ENCODE data around the gene TMEM119.
"Not testable (repeated sequence)": the region's sequence is repeated elsewhere in the genome, so short reads cannot be mapped to it uniquely, and the experiment has no call there.

Gene TMEM119

GRCh38 chr12:108562348-108563135 lies 35.3 kb downstream of the TMEM119 start, which contains the start of gene ISCU:
Gene ISCU, plus strand, starts transcription at chr12:108562596. Its CDS starts 27 bp downstream, at chr12:108562623.
- Histone ChIP-seq H3K36me3 (ENCODE audit: control insufficient read depth, insufficient read depth, low read length) (peaks cover 18% of the 10 kb centered on the region; the same call in 1 of the 2 replicates), H3K27ac (ENCODE audit: low read length) (no peak within 1 kb of the TSS), H3K9me3 (ENCODE audit: control insufficient read depth, insufficient read depth, low read length) (no peaks in the 10 kb centered on the region), H3K27me3 (ENCODE audit: control insufficient read depth, insufficient read depth, low read length) (no peaks in the 10 kb centered on the region), H3K4me3 (ENCODE audit: low read length) (peak within 1 kb of the TSS; percentile 87), H3K4me1 (ENCODE audit: control insufficient read depth, insufficient read depth, low read length) (0 out of 2 replicates have a peak, but pooled peaks cover 3% of the 10 kb centered on the region)
- WGBS (ENCODE audit: insufficient coverage, insufficient read length) = no CpG with 5 or more reads among the region's 72 CpGs
- peak; percentile 92 for DNase-seq (ENCODE audit: low read depth, low spot score)

- Histone ChIP-seq H3K27me3 (ENCODE audit: control insufficient read depth, insufficient read depth, low read length) (no peaks in the 10 kb centered on the region), H3K4me3 (ENCODE audit: low read length) (peak overlapping the region; percentile 72; the same call in 1 of the 2 replicates), H3K9me3 (ENCODE audit: control insufficient read depth, insufficient read depth, low read length) (no peaks in the 10 kb centered on the region), H3K27ac (ENCODE audit: low read length) (no peak overlapping the region), H3K4me1 (ENCODE audit: control insufficient read depth, insufficient read depth, low read length) (0 out of 2 replicates have a peak, but pooled peaks cover 3% of the 10 kb centered on the region), H3K36me3 (ENCODE audit: control insufficient read depth, insufficient read depth, low read length) (peaks cover 16% of the 10 kb centered on the region; the same call in 1 of the 2 replicates)
- WGBS (ENCODE audit: insufficient coverage, insufficient read length) = no CpG with 5 or more reads among the region's 20 CpGs
- DNase-seq (ENCODE audit: low read depth, low spot score) = no peak
These were observed 36.0 kb downstream of the TMEM119 start for GRCh38 chr12:108561852-108562347.

- Histone ChIP-seq H3K4me1 (ENCODE audit: control insufficient read depth, insufficient read depth, low read length) (0 out of 2 replicates have a peak, but pooled peaks cover 3% of the 10 kb centered on the region), H3K9me3 (ENCODE audit: control insufficient read depth, insufficient read depth, low read length) (no peaks in the 10 kb centered on the region), H3K4me3 (ENCODE audit: low read length) (peak within 1 kb of the TSS; percentile 72), H3K27ac (ENCODE audit: low read length) (no peak within 1 kb of the TSS), H3K36me3 (ENCODE audit: control insufficient read depth, insufficient read depth, low read length) (peaks cover 10% of the 10 kb centered on the region; the same call in 1 of the 2 replicates), H3K27me3 (ENCODE audit: control insufficient read depth, insufficient read depth, low read length) (no peaks in the 10 kb centered on the region)
- no CpG with 5 or more reads among the region's 57 CpGs for WGBS (ENCODE audit: insufficient coverage, insufficient read length)
- peak; percentile 77 for DNase-seq (ENCODE audit: low read depth, low spot score)
These were observed 36.8 kb downstream of the TMEM119 start, which contains the start of gene SART3 for GRCh38 chr12:108560752-108561719. Gene SART3, minus strand, starts transcription at chr12:108561173. Its CDS starts 19 bp downstream, at chr12:108561154.

- WGBS (ENCODE audit: insufficient coverage, insufficient read length) = no CpG with 5 or more reads among the region's 12 CpGs
- Histone ChIP-seq H3K4me1 (ENCODE audit: control insufficient read depth, insufficient read depth, low read length) (0 out of 2 replicates have a peak, but pooled peaks cover 3% of the 10 kb centered on the region), H3K27ac (ENCODE audit: low read length) (no peak overlapping the region), H3K36me3 (ENCODE audit: control insufficient read depth, insufficient read depth, low read length) (peaks cover 8% of the 10 kb centered on the region; the same call in 1 of the 2 replicates), H3K9me3 (ENCODE audit: control insufficient read depth, insufficient read depth, low read length) (no peaks in the 10 kb centered on the region), H3K27me3 (ENCODE audit: control insufficient read depth, insufficient read depth, low read length) (no peaks in the 10 kb centered on the region), H3K4me3 (ENCODE audit: low read length) (peak overlapping the region; percentile 72)
- no peak for DNase-seq (ENCODE audit: low read depth, low spot score)
These were observed 37.6 kb downstream of the TMEM119 start for GRCh38 chr12:108560321-108560721.

- no CpG with 5 or more reads among the region's 3 CpGs for WGBS (ENCODE audit: insufficient coverage, insufficient read length)
- Histone ChIP-seq H3K27ac (ENCODE audit: low read length) (no peak overlapping the region), H3K36me3 (ENCODE audit: control insufficient read depth, insufficient read depth, low read length) (peaks cover 4% of the 10 kb centered on the region; the same call in 1 of the 2 replicates), H3K27me3 (ENCODE audit: control insufficient read depth, insufficient read depth, low read length) (no peaks in the 10 kb centered on the region), H3K9me3 (ENCODE audit: control insufficient read depth, insufficient read depth, low read length) (no peaks in the 10 kb centered on the region), H3K4me1 (ENCODE audit: control insufficient read depth, insufficient read depth, low read length) (0 out of 2 replicates have a peak, but pooled peaks cover 3% of the 10 kb centered on the region), H3K4me3 (ENCODE audit: low read length) (peak overlapping the region; percentile 72; the same call in 1 of the 2 replicates)
- DNase-seq (ENCODE audit: low read depth, low spot score) = no peak
These were observed 38.1 kb downstream of the TMEM119 start for GRCh38 chr12:108559748-108560147.

GRCh38 chr12:108559007-108559655 lies 38.8 kb downstream of the TMEM119 start:
- H3K27me3 ChIP-seq (ENCODE audit: control insufficient read depth, insufficient read depth, low read length) = no peaks in the 10 kb centered on the region
- no CpG with 5 or more reads among the region's 14 CpGs for WGBS (ENCODE audit: insufficient coverage, insufficient read length)
- no peak overlapping the region for H3K4me3 ChIP-seq (ENCODE audit: low read length)
- H3K4me1 ChIP-seq (ENCODE audit: control insufficient read depth, insufficient read depth, low read length) = 0 out of 2 replicates have a peak, but pooled peaks cover 3% of the 10 kb centered on the region
- no peak overlapping the region for H3K27ac ChIP-seq (ENCODE audit: low read length)
- DNase-seq (ENCODE audit: low read depth, low spot score) = no peak
- no peaks in the 10 kb centered on the region for H3K36me3 ChIP-seq (ENCODE audit: control insufficient read depth, insufficient read depth, low read length)
- no peaks in the 10 kb centered on the region for H3K9me3 ChIP-seq (ENCODE audit: control insufficient read depth, insufficient read depth, low read length)

- H3K4me3 ChIP-seq (ENCODE audit: low read length); H3K36me3 ChIP-seq (ENCODE audit: control insufficient read depth, insufficient read depth, low read length); H3K9me3 ChIP-seq (ENCODE audit: control insufficient read depth, insufficient read depth, low read length); H3K27ac ChIP-seq (ENCODE audit: low read length); H3K4me1 ChIP-seq (ENCODE audit: control insufficient read depth, insufficient read depth, low read length); H3K27me3 ChIP-seq (ENCODE audit: control insufficient read depth, insufficient read depth, low read length); DNase-seq (ENCODE audit: low read depth, low spot score): not testable (repeated sequence)
- no CpG with 5 or more reads among the region's 9 CpGs for WGBS (ENCODE audit: insufficient coverage, insufficient read length)
These were observed 42.5 kb downstream of the TMEM119 start for GRCh38 chr12:108555383-108555782.

- no CpG with 5 or more reads among the region's 5 CpGs for WGBS (ENCODE audit: insufficient coverage, insufficient read length)
- H3K4me1 ChIP-seq (ENCODE audit: control insufficient read depth, insufficient read depth, low read length) = no peaks in the 10 kb centered on the region
- no peaks in the 10 kb centered on the region for H3K27me3 ChIP-seq (ENCODE audit: control insufficient read depth, insufficient read depth, low read length)
- no peaks in the 10 kb centered on the region; the same call in 1 of the 2 replicates for H3K36me3 ChIP-seq (ENCODE audit: control insufficient read depth, insufficient read depth, low read length)
- no peak overlapping the region for H3K4me3 ChIP-seq (ENCODE audit: low read length)
- no peak for DNase-seq (ENCODE audit: low read depth, low spot score)
- no peak overlapping the region for H3K27ac ChIP-seq (ENCODE audit: low read length)
- no peaks in the 10 kb centered on the region for H3K9me3 ChIP-seq (ENCODE audit: control insufficient read depth, insufficient read depth, low read length)
These were observed 44.1 kb downstream of the TMEM119 start for GRCh38 chr12:108553799-108554198.

GRCh38 chr12:108551535-108551934 lies 46.3 kb downstream of the TMEM119 start:
- no CpG with 5 or more reads among the region's 5 CpGs for WGBS (ENCODE audit: insufficient coverage, insufficient read length)
- Histone ChIP-seq H3K9me3 (ENCODE audit: control insufficient read depth, insufficient read depth, low read length) (no peaks in the 10 kb centered on the region), H3K36me3 (ENCODE audit: control insufficient read depth, insufficient read depth, low read length) (peaks cover 5% of the 10 kb centered on the region; the same call in 1 of the 2 replicates), H3K27ac (ENCODE audit: low read length) (no peak overlapping the region), H3K27me3 (ENCODE audit: control insufficient read depth, insufficient read depth, low read length) (no peaks in the 10 kb centered on the region), H3K4me1 (ENCODE audit: control insufficient read depth, insufficient read depth, low read length) (no peaks in the 10 kb centered on the region), H3K4me3 (ENCODE audit: low read length) (no peak overlapping the region)
- DNase-seq (ENCODE audit: low read depth, low spot score) = no peak
